T-cell (primary cell): ENCODE measurements around the gene CIDEB. TPM values are rescaled to one million over a fixed set of nuclear protein-coding genes. Genes with fewer than 3 reads are reported as not detected.
A peak's percentile ranks its signal among the peaks of the same experiment; 100 is the strongest.
"Not testable (repeated sequence)": the region's sequence is repeated elsewhere in the genome, so short reads cannot be mapped to it uniquely, and the experiment has no call there.

Experiments used
- ATAC-seq, 4 experiments: fragments of 200-7000 bp in 3 of 4; fragments of 150-1000 bp in 1 of 4; cut with Tn5 transposase; replicated peaks in 1 of 4; 1 replicate in 3 of 4; 2 replicates in 1 of 4; pipeline ENCODE4 v1.10.0; 2021; ENCODE audit warnings: moderate library complexity in 3 of 4, mild to moderate bottlenecking in 2 of 4, moderate number of reproducible peaks in 1 of 4
- CTCF ChIA-PET, 2 donors: fragments of 300-600 bp; sonication (Branson Sonifier 250); formaldehyde crosslinking; loops; one replicate each; lab custom pipeline; 2022; ENCODE audit warnings: antibody characterized with exemption in 2 of 2; lab: Charles Lee
- POLR2A ChIA-PET, 2 donors: fragments of 300-600 bp; sonication (Branson Sonifier 250); formaldehyde crosslinking; loops; one replicate each; lab custom pipeline; 2022; ENCODE audit warnings: antibody characterized with exemption in 2 of 2; lab: Charles Lee
- DNase-seq, 35 experiments: peaks; one replicate each; pipeline versions ENCODE4 v3.0.0 to v3.0.0-alpha.2; 2013 to 2023
- H3K27ac ChIP-seq: one replicate; pipeline ENCODE4 v1.5.1; 2013; ENCODE audit warnings: low read length
- H3K27me3 ChIP-seq, 2 experiments: replicated peaks in 1 of 2; 1 replicate in 1 of 2; 2 replicates in 1 of 2; pipeline versions ENCODE4 v1.6.1 to v1.7.0; 2013; ENCODE audit warnings: low read length in 1 of 2, mixed read lengths in 1 of 2; ENCODE audit not compliant: control insufficient read depth in 2 of 2, insufficient read depth in 2 of 2; ENCODE audit errors: extremely low read depth in 1 of 2
- H3K36me3 ChIP-seq, 2 donors: 1 replicate in 1 of 2; 2 replicates in 1 of 2; pipeline versions ENCODE4 v1.6.1 to v1.7.0; 2013; ENCODE audit warnings: low read length in 1 of 2; ENCODE audit not compliant: control insufficient read depth in 2 of 2, insufficient read depth in 1 of 2; ENCODE audit errors: extremely low read depth in 1 of 2
- H3K4me1 ChIP-seq, 2 experiments: 1 replicate in 1 of 2; 2 replicates in 1 of 2; pipeline versions ENCODE4 v1.6.1 to v1.7.0; 2013; ENCODE audit warnings: low read length in 2 of 2, mixed read lengths in 1 of 2; ENCODE audit not compliant: insufficient read depth in 2 of 2, control insufficient read depth in 1 of 2; ENCODE audit errors: extremely low read depth in 1 of 2
- H3K4me3 ChIP-seq, 2 donors: 1 replicate in 1 of 2; 2 replicates in 1 of 2; pipeline versions ENCODE4 v1.5.1 to v1.7.0; 2013; ENCODE audit warnings: mild to moderate bottlenecking in 2 of 2, low read length in 1 of 2, moderate library complexity in 1 of 2; ENCODE audit not compliant: control insufficient read depth in 1 of 2; ENCODE audit errors: extremely low read depth in 1 of 2
- H3K9me3 ChIP-seq: 2 replicates; pipeline ENCODE4 v1.7.0; 2013
- H3K27ac Mint-ChIP-seq, 2 donors: one replicate each; pipeline ENCODE4 v1.8.0; 2020 to 2021; ENCODE audit warnings: mild to moderate bottlenecking in 2 of 2, mixed read lengths in 2 of 2
- H3K27me3 Mint-ChIP-seq, 2 donors: one replicate each; pipeline ENCODE4 v1.8.0; 2021 to 2022; ENCODE audit warnings: mixed read lengths in 2 of 2
- H3K36me3 Mint-ChIP-seq: one replicate; pipeline ENCODE4 v1.8.0; 2021; ENCODE audit warnings: mixed read lengths
- H3K4me1 Mint-ChIP-seq, 3 donors: one replicate each; pipeline ENCODE4 v1.8.0; 2020 to 2022; ENCODE audit warnings: mixed read lengths in 3 of 3, mild to moderate bottlenecking in 1 of 3
- H3K4me3 Mint-ChIP-seq, 3 donors: one replicate each; pipeline ENCODE4 v1.8.0; 2020 to 2022; ENCODE audit warnings: mild to moderate bottlenecking in 3 of 3, mixed read lengths in 3 of 3, moderate library complexity in 3 of 3
- H3K9me3 Mint-ChIP-seq, 3 donors: one replicate each; pipeline ENCODE4 v1.8.0; 2020 to 2022; ENCODE audit warnings: mixed read lengths in 3 of 3
- WGBS: methylation state at CpG from one replicate; pipeline ENCODE4 v1.1.5; 2013; ENCODE audit warnings: missing lambda C conversion rate; ENCODE audit not compliant: insufficient coverage; 5-methylcytosine and 5-hydroxymethylcytosine counted together
- total RNA-seq, 35 experiments: library from RNA in 6 of 35; stranded (reverse) in 6 of 35; fragments of 120-200 nt in 1 of 35; gene quantifications; one replicate each; pipeline versions ENCODE4 v1.2.1 to v1.2.4 and lab custom pipeline; 2013 to 2026

The CIDEB gene
- total RNA-seq, 5 donors from 2014 or later (not counting 1 experiment from before 2014, with no cell fraction given), result 13.0 to 22.8 (median 20.8) TPM

DNA sequence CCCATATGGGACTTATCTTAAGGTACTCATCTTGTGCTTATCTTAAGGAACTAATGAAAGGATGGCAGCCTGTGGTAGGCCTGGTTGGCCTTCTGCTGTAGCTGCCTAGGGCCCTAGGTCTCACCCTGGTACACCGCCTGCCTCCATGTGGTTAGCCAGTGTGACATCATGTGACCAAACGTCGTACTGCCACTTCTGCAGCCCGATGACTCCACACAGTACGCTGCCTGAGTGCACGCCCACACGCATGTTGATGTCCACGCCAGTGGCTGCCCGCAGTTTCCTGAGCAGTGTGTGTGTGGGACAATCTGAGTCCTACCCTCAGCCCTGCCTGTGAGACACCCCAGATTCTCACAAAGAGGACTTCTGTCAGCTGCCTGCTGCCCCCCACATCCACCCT lies 22.0 kb upstream of the CIDEB start:
- Histone ChIP-seq H3K9me3 (no peaks in the 10 kb centered on the region), H3K4me3 (no peak overlapping the region), H3K27me3 (peaks cover 8 to 38% of the 10 kb centered on the region in 2 experiments), H3K4me1 (peaks cover 22 to 77% of the 10 kb centered on the region in 2 experiments), H3K27ac (peak overlapping the region; percentile 11), H3K36me3 (no peaks in the 10 kb centered on the region)
- no peaks in the 10 kb centered on the region for H3K36me3 Mint-ChIP-seq
- H3K9me3 Mint-ChIP-seq, result no peaks in the 10 kb centered on the region
- CTCF ChIA-PET, result interaction anchor here in 1 of 2 donors (1.1 to 1.5 kb wide), 4 partner anchors 19 to 102 kb away, joined by 3 read pairs; partner anchors contain the start of genes CIDEB, DHRS1 and NOP9
- WGBS, result 39% methylated on average over 9 of the region's 9 CpGs
- peaks cover 51 to 77% (median 56%) of the 10 kb centered on the region in 3 donors for H3K4me1 Mint-ChIP-seq
- DNase-seq (peak in 34 of 35 experiments; percentile 38 to 82 (median 63)), ATAC-seq (peak in 2 of 4 experiments; percentile 6 to 39)
- peaks cover 12 to 22% of the 10 kb centered on the region in 2 donors for H3K27me3 Mint-ChIP-seq
- no peak overlapping the region for H3K4me3 Mint-ChIP-seq
- peak overlapping the region; percentile 39 to 49 for H3K27ac Mint-ChIP-seq
- POLR2A ChIA-PET, result interaction anchor here (0.5 to 0.6 kb wide), 2 partner anchors 10 to 41 kb away, joined by 3 read pairs; no protein-coding TSS in a partner anchor

DNA sequence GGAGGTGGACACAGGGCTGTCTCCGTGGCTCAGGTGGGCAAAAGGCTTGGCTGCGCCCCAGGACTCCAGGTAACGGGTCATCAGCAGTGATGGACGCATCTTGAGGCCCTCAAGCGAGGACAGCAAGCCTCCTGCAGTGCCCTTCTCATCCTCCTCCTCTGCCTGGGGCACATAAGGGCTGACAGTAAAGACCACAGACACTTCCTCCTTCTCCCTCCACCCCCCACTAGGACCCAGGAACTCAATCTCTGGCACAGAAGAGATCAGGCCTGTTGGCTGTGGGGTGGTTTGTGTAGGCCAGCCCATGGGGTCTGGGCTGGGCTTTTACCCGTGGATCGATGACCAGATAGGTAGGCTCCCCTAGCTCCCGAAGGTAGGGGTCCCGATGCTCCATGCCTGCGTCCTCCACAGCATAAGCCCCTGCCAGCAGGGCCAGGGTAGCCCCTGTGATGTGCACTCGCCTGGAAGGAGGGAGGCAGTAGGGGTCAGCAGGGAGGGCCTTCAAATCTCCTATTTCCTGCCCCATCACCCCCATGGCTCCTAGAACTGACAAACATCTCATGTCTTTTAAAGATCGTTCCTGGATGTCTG lies 21.4 kb upstream of the CIDEB start:
- ATAC-seq (no peak), DNase-seq (no peak)
- H3K4me3 Mint-ChIP-seq, result no peak overlapping the region
- peak overlapping the region in 1 of 2 donors; percentile 49 for H3K27ac Mint-ChIP-seq
- Histone ChIP-seq H3K27me3 (peaks cover 8 to 32% of the 10 kb centered on the region in 2 experiments), H3K27ac (peak overlapping the region; percentile 11), H3K36me3 (no peaks in the 10 kb centered on the region), H3K4me1 (peaks cover 22 to 72% of the 10 kb centered on the region in 2 experiments), H3K9me3 (no peaks in the 10 kb centered on the region), H3K4me3 (no peak overlapping the region)
- ChIA-PET CTCF (interaction anchor here (0.6 to 1.4 kb wide), 5 partner anchors 19 to 376 kb away, joined by 3 read pairs; partner anchors contain the start of genes CIDEB (in 1 of the 2), DHRS1 (in 1 of the 2) and NOP9 (in 1 of the 2)), POLR2A (interaction anchor here (0.5 to 0.6 kb wide), 2 partner anchors 10 to 40 kb away, joined by 3 read pairs; no protein-coding TSS in a partner anchor)
- peaks cover 51 to 73% (median 53%) of the 10 kb centered on the region in 3 donors for H3K4me1 Mint-ChIP-seq
- 96% methylated on average over 5 of the region's 12 CpGs for WGBS
- H3K27me3 Mint-ChIP-seq, result peaks cover 12 to 20% of the 10 kb centered on the region in 2 donors
- H3K9me3 Mint-ChIP-seq, result no peaks in the 10 kb centered on the region
- H3K36me3 Mint-ChIP-seq, result no peaks in the 10 kb centered on the region

DNA sequence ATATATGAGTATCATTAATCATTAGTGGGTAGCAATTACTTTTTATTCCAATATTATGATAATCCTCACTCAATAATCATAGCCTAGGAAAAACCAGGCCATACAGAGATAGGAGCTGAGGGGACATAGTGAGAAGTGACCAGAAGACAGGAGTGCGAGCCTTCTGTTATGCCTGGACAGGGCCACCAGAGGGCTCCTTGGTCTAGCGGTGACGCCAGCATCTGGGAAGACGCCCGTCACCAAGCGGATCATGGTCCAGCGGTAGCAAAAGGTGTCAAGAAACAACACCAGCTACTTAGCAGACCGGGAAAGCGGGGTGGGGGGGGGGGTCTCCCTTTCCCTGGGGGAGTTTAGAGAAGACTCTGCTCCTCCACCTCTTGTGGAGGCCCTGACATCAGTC lies 20.1 kb upstream of the CIDEB start:
- CTCF ChIA-PET, result not testable (repeated sequence)

DNA sequence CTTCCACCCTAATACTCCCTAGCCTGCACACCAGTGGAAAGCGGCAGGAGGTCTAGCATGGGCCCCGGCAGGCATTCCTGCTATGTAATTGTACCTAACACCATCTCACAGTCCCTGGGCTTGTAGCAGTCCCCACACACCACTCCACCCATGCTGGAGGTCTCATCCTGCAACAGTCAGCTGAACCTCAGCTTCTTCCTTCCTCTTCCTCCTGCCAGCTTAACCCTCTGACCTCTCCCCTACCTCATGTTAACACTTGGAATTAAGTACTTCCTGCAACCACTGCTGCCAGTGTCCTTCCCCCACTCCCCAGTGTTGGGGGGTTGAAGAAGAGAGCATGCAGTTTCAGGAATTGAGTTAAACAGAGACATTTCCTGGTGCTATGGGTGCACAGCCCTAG lies 19.5 kb upstream of the CIDEB start:
- WGBS, result 100% methylated on average over 1 of the region's 2 CpGs

More for the DNA sequence above, 20.1 kb upstream of the CIDEB start:
- peaks cover 2 to 29% of the 10 kb centered on the region in 2 experiments for H3K27me3 ChIP-seq
- H3K4me3 Mint-ChIP-seq, H3K9me3 Mint-ChIP-seq, H3K27ac ChIP-seq, H3K36me3 Mint-ChIP-seq, H3K27ac Mint-ChIP-seq, ATAC-seq, H3K36me3 ChIP-seq, H3K9me3 ChIP-seq, POLR2A ChIA-PET, H3K4me3 ChIP-seq: not testable (repeated sequence)
- WGBS, result 60% methylated on average over 1 of the region's 9 CpGs
- DNase-seq, result peak in 1 of 35 experiments; percentile 12
- H3K4me1 Mint-ChIP-seq, result peaks cover 44 to 60% (median 45%) of the 10 kb centered on the region in 3 donors
- H3K27me3 Mint-ChIP-seq, result peaks cover 12 to 15% of the 10 kb centered on the region in 2 donors
- peaks cover 15 to 59% of the 10 kb centered on the region in 2 experiments for H3K4me1 ChIP-seq

DNA sequence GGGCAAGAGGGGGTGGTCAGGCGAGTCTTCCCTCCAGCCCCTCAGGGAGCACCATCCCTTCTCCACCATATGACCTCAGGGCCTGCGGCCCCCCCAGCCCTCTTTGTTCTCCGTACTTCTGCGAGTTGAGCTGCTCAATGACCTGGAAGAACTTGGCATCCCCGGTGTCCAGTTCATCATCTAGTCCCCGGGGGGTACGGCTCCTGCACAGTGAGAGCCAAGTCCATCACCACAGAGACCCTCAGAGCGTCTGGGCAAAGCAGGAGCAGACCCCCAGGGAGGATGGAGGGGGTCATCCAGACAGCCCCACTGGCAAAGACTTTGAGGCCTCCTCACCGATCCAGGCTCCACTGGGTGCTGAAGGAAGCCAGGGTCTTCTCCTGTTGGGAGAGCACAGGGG lies 18.2 kb upstream of the CIDEB start:
- CTCF ChIA-PET, result no interaction called here
- Mint-ChIP-seq H3K36me3 (no peaks in the 10 kb centered on the region), H3K27ac (no peak overlapping the region), H3K27me3 (peaks cover 7 to 9% of the 10 kb centered on the region in 2 donors), H3K9me3 (no peaks in the 10 kb centered on the region), H3K4me1 (peaks cover 25 to 44% (median 31%) of the 10 kb centered on the region in 3 donors), H3K4me3 (no peak overlapping the region)
- Histone ChIP-seq H3K9me3 (no peaks in the 10 kb centered on the region), H3K4me3 (no peak overlapping the region), H3K27ac (no peak overlapping the region), H3K4me1 (peaks cover 5 to 40% of the 10 kb centered on the region in 2 experiments), H3K27me3 (peaks cover 0 to 29% of the 10 kb centered on the region in 2 experiments), H3K36me3 (no peaks in the 10 kb centered on the region)
- POLR2A ChIA-PET, result no interaction called here
- 92% methylated on average over 5 of the region's 9 CpGs for WGBS
- ATAC-seq (no peak), DNase-seq (no peak)

More for the DNA sequence above, 19.5 kb upstream of the CIDEB start:
- Mint-ChIP-seq H3K36me3 (no peaks in the 10 kb centered on the region), H3K27me3 (peaks cover 10 to 12% of the 10 kb centered on the region in 2 donors), H3K27ac (peak overlapping the region in 1 of 2 donors; percentile 31), H3K4me1 (peaks cover 38 to 56% (median 39%) of the 10 kb centered on the region in 3 donors), H3K9me3 (no peaks in the 10 kb centered on the region), H3K4me3 (no peak overlapping the region)
- Histone ChIP-seq H3K4me1 (peaks cover 10 to 53% of the 10 kb centered on the region in 2 experiments), H3K27ac (no peak overlapping the region), H3K27me3 (peaks cover 0 to 29% of the 10 kb centered on the region in 2 experiments), H3K4me3 (no peak overlapping the region), H3K9me3 (no peaks in the 10 kb centered on the region), H3K36me3 (no peaks in the 10 kb centered on the region)
- ChIA-PET CTCF (interaction anchor here (0.6 to 0.7 kb wide), 2 partner anchors 10 to 61 kb away, joined by 4 read pairs; no protein-coding TSS in a partner anchor), POLR2A (no interaction called here)
- DNase-seq (no peak), ATAC-seq (no peak)

DNA sequence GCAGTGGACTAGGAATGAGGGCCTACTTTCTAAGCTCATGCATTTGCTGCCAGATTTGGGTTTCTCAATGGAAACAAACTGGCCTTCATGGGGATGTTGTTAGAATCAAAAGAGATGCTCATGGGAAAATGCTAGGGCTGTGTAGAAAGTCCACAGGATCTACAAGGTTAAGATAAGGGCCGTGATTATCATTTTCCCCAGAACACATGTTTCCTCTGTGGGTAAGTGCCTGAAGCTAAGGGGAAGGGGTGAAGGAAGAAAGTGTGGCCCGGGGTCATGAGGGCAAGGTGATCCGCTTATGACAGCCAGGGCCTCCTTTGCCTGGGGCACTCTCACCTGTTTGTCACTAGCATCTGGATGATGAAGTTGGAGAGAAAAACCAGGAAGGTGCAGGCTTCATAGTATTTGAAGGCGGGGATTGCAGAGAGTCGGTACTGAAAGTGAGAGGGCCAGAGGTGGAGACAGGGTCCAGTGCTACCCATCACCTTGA lies 17.3 kb upstream of the CIDEB start:
- POLR2A ChIA-PET, result no interaction called here
- Mint-ChIP-seq H3K27ac (no peak overlapping the region), H3K27me3 (peaks cover 0 to 7% of the 10 kb centered on the region in 2 donors), H3K36me3 (no peaks in the 10 kb centered on the region), H3K4me3 (no peak overlapping the region), H3K4me1 (peaks cover 25 to 35% (median 25%) of the 10 kb centered on the region in 3 donors), H3K9me3 (no peaks in the 10 kb centered on the region)
- no peak overlapping the region for H3K27ac ChIP-seq
- H3K4me3 ChIP-seq, result no peak overlapping the region
- no peaks in the 10 kb centered on the region for H3K9me3 ChIP-seq
- WGBS, result 76% methylated on average over 3 of the region's 5 CpGs
- CTCF ChIA-PET, result interaction anchor here (0.7 to 1.1 kb wide), 2 partner anchors 16 to 711 kb away, joined by 3 to 4 read pairs; no protein-coding TSS in a partner anchor
- DNase-seq (no peak), ATAC-seq (no peak)
- H3K36me3 ChIP-seq, result no peaks in the 10 kb centered on the region
- peaks cover 0 to 28% of the 10 kb centered on the region in 2 experiments for H3K27me3 ChIP-seq
- H3K4me1 ChIP-seq, result peaks cover 5 to 31% of the 10 kb centered on the region in 2 experiments
